Hematopoietic multipotent progenitor cell treated with erythropoietin and hydrocortisone succinate and interleukin-3 and kit ligand, for 15 days (in vitro differentiated cells): ENCODE measurements around the gene ZNF143.
"Not testable (repeated sequence)": the region's sequence is repeated elsewhere in the genome, so short reads cannot be mapped to it uniquely, and the experiment has no call there.

Source experiments
- DNase-seq: peaks from one replicate; pipeline ENCODE4 v3.0.0-alpha.2; 2015; ENCODE audit warnings: low spot score

The ZNF143 gene

DNA sequence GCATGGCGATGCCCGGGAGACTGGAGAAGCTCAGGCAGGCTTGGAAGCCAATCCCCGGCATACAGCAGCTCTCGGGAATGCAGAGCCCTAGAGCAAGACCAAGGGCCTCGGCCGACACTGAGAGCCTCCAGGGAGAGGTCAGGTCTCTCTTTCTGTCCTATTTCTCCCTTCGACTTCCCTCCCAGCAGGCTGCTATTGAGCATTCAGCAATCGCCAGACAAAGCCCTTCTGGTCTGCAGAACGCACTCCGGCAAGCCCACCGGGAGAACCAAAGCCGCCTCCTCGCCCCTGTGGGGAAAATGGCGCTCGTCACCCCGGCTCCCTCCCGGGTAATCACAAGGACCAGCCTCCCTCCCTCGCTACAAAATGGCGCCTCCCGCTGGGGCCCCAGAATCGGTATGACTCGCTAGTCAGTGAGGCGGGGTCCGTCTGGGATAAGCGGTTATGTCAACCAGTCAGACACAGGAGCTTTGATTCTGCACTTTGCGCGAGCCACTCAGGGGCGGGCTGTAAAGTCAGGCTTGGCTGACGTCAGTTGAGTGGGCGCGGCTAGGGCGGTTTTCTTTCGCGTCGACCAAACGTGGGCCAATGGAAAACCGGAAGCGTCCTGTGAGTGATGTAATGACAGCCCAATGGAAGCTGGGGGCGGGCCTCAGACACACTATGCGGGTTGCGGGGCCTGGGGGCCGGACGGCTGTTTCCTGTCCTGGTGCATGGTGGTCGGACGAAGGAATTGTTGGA, at the start of gene ZNF143:
Gene ZNF143, plus strand, starts transcription at position 691 of the 741 bp plus-strand sequence. CDS start 10,297 bp downstream, outside the sequence.
- DNase-seq: peak; percentile 100

- DNase-seq: no peak
Measured at GRCh38 chr11:9428706-9429105, 32.1 kb upstream of the ZNF143 start.

DNA sequence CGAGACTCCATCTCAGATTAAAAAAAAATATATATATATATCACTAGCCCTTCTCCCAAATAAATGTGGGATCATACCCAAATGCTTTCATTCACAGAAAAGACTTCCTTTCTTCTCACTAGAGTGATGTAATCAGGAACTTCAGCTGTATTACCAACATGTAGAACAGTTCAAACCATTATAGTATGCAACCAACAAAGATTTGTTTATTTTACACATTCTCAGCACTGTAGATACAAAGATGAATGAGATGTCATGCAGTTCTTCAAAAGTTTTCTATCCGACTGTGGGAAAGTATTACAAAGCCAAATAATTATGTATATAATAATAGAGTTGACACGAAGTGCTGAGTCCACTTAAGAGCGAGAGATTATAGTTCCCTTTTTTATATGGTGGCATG, 22.2 kb upstream of the ZNF143 start:
- no peak for DNase-seq

DNA sequence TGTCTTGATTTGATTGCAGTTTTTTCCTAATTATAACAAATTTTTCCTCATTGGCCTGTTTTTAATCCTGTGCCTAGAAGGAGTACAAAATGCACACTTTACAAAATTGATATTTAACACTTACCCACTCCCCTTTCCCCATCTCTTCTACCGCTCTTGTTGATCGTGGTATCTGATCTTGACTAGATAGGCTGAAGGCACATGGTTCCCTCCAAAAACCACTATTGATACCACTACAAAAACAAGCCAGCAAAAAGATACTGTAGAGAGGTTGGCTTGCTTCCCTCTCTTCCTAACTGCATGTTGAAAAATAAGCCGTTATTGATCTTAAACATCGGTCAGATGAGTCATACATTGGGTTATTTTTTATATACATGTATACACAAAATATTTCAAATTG, 14.6 kb upstream of the ZNF143 start:
- DNase-seq: no peak

DNA sequence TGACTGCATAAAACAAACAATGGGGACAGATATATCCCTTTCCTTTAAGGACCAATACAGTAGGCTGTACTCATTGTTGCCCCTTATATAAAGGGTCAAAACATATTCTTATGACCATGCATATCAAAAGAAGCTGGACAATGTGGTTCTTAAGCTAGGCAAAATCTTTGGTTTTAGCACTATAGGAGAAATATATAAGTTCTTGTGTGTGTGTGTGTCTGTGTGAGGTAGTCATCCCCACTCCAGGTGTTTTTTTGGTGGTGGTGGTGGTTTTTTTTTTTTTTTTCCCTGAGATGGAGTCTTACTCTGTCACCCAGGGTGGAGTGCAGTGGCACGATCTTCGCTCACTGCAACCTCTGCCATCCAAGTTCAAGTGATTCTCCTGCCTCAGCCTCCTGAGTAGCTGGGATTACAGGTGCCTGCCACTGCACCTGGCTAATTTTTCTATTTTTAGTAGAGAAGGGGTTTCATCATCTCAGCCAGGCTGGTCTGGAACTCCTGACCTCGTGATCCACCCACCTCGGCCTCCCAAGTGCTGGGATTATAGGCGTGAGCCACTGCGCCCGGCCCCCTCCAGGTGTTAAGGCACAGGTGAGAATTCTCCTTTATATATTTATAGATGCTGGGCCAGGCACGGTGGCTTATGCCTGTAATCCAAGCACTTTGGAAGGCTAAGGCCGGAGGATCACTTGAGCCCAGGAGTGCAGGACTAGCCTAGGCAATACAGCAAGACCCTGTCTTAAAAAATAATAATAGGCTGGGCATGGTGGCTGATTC, 12.0 kb upstream of the ZNF143 start:
- DNase-seq: no peak

- DNase-seq: not testable (repeated sequence)
Measured at GRCh38 chr11:9452023-9452422, 8.8 kb upstream of the ZNF143 start.

- DNase-seq: no peak
Measured at GRCh38 chr11:9455722-9456121, 5.1 kb upstream of the ZNF143 start.

- DNase-seq: peak; percentile 47
Measured at GRCh38 chr11:9459667-9460321, 1.0 kb upstream of the ZNF143 start.

GRCh38 chr11:9461063-9461759, 399 bp downstream of the ZNF143 start:
- DNase-seq: peak; percentile 85

GRCh38 chr11:9461760-9462134, 935 bp downstream of the ZNF143 start:
- DNase-seq: peak; percentile 14

DNA sequence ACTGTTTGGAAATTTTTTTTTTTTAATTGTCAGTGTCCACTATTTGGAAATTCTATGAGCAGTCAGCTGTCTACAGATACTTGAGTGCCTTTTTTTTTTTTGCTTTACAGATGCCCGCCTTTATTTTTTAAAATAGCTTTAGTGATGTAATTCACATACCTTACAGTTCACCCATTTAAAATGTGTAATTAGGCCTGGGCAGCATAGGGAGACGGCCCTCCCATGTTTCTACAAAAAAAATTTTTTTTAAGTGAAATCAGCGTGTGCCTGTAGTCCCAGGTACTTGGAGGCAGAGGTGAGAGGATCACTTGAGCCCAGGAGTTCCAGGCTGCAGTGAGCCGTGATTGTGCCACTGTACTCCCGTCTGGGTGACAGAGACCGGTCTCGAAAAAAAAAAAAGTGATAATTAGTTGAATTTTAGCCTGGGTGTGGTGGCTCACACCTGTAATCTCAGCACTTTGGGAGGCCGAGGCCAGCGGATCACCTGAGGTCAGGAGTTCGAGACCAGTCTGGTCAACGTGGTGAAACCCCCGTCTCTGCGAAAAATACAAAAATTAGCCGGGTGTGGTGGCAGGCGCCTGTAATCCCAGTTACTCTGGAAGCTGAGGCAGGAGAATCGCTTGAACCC, 1.5 kb downstream of the ZNF143 start:
- DNase-seq: no peak

DNA sequence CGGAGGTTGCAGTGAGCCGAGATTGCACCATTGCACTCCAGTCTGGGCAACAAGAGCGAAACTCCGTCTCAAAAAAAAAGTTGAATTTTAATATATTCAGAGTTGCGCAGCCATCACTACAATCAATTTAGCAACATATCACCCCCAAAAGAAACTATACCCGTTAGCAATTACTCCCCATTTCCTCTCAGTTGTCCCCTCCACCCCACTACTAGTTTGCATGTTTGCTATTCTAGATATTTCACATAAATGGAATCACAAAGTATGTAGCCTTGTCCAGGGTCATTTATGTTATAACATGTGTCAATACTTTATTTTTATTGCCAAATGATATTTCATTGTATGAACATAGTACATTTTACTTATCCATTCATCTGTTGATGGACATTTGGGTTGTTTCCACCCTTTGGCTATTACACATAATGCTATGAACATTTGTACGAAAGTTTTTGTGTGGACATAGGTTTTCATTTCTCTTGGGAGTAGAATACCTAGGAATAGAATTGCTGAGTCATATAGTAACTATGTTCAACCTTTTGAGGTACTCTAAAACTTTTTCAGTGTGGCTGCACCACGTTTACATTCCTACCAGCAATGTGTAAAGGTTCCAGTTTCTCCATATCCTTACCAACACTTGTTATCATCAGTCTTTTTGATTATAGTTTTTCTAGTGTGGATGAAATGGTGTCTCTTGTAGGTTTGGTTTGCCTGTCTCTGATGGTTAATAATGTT, 2.2 kb downstream of the ZNF143 start:
- DNase-seq: peak; percentile 34

- no peak for DNase-seq
Measured at GRCh38 chr11:9470765-9471164, 10.0 kb downstream of the ZNF143 start.

DNA sequence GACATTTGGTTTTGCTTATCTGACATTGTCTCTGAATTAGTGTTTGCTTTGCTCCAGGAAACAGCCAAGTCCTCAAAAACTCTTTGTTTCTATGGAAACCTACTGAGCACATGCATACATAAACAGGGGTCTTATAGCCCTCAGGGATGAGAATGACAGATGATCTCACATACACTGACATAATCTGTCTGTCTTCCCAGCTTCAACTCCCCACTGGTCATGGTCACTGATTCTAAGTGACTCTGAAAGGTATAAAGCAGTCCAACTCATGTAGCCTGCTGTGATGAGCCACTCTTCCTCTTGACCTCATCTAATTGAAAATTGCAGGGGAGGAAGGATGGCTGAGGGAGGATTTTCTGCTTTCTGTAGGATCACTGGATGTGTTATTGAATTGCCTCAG, 12.6 kb downstream of the ZNF143 start:
- DNase-seq: no peak

DNA sequence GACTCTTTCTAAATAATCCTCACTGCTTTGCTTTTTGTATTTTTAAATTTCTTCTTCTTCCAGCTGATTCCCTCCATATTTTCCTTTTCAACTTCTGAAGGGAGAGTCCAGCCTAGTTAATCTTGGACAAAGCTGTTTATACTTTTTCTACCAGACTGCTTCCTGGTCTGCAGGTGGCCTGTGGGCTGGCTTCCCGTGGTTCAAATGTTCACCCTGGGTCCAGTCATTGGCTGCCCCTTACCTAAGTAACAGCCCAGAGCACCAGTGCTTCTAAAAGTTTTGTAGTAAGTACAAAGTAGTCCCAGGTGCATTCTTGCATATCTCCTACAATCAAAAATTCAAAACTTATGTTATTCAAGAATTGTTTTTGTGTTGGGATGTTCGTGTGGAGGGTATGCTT, 19.1 kb downstream of the ZNF143 start:
- DNase-seq: no peak

- DNase-seq: no peak
Measured at GRCh38 chr11:9489080-9489765, 28.4 kb downstream of the ZNF143 start.

DNA sequence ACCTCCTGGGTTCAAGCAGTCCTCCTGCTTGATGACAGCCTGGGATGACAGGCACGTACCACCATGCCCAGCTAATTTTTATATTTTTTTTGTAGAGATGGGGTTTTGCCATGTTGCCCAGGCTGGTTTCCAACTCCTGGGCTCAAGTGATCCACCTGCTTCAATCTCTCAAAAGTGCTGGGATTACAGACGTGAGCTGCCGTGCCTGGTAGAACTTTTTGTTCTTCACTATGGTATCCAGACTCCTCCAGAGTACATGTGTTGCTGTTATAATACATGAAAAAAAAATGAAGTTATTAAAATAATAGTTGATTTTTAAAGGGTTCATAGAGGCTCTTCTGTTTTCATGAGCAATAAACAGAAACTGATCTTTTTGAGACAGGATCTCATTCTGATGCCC, 29.6 kb downstream of the ZNF143 start:
- no peak for DNase-seq

GRCh38 chr11:9493492-9493891, 32.7 kb downstream of the ZNF143 start:
- no peak for DNase-seq

GRCh38 chr11:9494316-9494715, 33.5 kb downstream of the ZNF143 start:
- DNase-seq: no peak

DNA sequence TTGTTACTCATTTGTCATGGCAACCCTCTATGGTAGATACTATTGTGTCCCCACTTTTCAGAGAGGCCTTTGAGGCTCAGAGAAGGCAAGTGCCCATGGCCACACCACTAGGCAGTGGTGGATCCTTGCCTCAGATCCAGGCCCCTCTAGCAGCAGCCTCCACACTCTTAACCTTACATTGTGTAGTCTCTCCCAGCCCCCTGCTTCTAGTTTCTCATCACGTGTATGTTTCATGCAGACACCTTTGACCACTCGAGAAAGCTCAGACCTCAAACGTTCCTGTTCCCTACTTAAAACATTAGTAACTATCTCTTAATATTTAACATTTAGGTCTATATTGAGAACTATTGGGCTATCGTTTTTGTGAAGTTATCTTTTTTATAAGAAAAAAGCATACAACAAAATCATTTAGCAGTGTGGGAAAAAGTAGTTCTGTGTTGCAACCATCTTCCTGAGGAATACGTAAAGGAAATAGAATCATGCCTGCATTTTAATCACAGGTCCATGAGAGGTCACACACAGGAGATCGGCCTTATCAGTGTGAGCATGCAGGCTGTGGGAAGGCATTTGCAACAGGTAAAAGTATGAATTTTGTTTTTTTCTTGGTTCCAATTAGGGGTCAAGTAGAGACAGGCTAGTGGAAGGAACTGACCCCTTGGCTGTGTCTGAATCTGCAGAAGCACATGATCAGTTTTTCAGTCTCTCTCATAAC, 35.1 kb downstream of the ZNF143 start:
- no peak for DNase-seq
